Brain microvascular endothelial cell (primary cell): ENCODE data around the gene SNRPA1.
A peak's percentile ranks its signal among the peaks of the same experiment; 100 is the strongest.

Experiments used
- DNase-seq: peaks from one replicate; pipeline ENCODE4 v3.0.0-alpha.2; 2020
- H3K27ac ChIP-seq: fragments of 250-450 bp; sonication (Bioruptor Pico); 2 replicates; pipeline ENCODE4 v1.5.1; 2020; ENCODE audit warnings: mild to moderate bottlenecking, moderate library complexity
- H3K27me3 ChIP-seq: fragments of 250-450 bp; sonication (Bioruptor Pico); replicated peaks from 2 replicates; pipeline ENCODE4 v1.5.1; 2020; ENCODE audit warnings: mild to moderate bottlenecking
- H3K36me3 ChIP-seq: fragments of 250-450 bp; sonication (Bioruptor Pico); replicated peaks from 2 replicates; pipeline ENCODE4 v1.5.1; 2020; ENCODE audit warnings: mild to moderate bottlenecking
- H3K4me3 ChIP-seq: 2 replicates; pipeline ENCODE4 v1.5.1; 2011; ENCODE audit warnings: low read depth, mild to moderate bottlenecking, control low read depth, low read length, moderate library complexity
- in situ Hi-C: cut with HindIII; loops from 2 replicates; pipeline ENCODE4 v1.10.0; 2017; ENCODE audit warnings: low sequenced_read_pairs, low pct_ligation_motif_present
- TF ChIP-seq, protein P1 (sequence below): IDR thresholded peaks from 2 replicates; pipeline ENCODE4 v1.5.1; 2011; ENCODE audit warnings: low read depth, mild to moderate bottlenecking, moderate library complexity, low read length, control low read depth, inconsistent platforms; ENCODE audit errors: missing control alignments

SNRPA1 gene

DNA sequence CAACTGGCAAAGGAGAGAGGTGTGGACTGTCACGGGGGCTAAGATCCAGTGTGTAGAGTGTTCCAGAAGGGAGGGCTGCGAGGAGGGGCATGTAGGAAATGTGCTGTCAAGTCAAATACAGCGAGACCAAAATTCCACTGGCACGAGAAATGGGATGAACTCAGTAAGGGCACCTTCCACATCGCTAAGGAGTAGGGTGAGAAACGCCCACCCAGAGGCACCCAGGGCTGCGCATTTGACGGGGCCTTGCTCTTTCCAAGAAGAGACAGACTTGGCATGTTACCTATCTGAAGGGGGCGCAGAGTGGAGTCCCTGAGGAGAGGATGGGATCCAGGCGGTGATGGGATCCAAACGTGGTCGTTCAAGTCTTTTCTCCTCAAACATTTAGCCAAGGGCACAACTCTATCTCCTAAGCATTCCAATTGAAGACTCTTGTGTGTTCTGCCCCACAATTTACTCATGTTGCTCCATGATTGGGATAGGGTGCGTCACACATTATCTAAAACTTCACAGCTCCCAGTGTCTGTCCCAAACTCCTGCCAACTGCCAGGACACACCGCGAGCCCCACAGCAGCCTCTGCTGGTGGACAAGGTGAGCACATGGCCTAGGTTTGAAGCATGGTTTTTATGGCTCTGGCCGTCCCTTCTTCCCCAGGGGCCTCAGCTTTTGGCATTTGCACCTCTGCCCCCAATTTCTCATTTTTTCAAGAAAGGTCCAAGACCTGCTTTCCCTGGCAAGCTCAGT, 25.4 kb downstream of the SNRPA1 start:
- H3K36me3 ChIP-seq = peaks cover 61% of the 10 kb centered on the region
- in situ Hi-C loops = no loop called here

DNA sequence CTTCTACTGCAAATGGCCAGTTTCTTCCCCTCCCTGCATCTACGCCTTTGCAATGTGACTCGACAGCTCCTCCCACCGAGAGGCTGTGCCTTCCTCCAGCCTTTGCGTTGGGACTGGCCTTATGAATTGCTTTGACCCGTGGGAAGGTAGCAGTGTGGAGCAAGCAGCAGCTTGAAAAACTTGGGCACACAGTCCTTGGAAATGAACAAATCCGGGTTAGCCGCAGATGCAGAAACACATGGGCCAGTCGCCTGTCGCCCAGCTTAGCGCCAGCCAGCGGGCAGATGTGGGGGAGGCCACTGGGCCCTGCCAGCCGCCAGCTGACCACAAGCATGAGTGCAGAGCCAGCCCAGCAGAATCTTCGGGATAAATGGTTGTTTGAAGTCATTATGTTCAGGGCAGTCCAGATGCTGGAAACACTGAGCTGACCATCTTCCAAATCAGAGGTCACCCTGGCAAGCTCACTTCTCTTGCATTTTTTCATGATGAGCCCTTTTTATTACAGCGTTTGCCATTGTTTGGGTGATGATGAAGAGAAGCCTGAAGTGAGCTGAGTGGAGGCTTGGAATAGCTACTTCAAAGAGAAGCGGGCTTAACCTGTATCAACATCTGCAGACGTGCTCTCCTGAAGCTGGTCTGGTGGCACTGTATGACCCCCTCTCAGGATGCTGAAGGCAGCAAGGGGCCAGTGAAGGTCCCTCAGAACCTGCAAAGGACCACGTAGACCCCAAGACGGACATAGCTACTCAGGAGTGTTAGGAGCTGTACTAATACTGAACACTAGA, 27.5 kb downstream of the SNRPA1 start:
- in situ Hi-C loops = no loop called here
- Histone ChIP-seq H3K27ac (no peak overlapping the region), H3K4me3 (no peak overlapping the region), H3K27me3 (no peaks in the 10 kb centered on the region), H3K36me3 (peaks cover 39% of the 10 kb centered on the region)
- no peak for DNase-seq
- TF ChIP-seq, protein P1, sequence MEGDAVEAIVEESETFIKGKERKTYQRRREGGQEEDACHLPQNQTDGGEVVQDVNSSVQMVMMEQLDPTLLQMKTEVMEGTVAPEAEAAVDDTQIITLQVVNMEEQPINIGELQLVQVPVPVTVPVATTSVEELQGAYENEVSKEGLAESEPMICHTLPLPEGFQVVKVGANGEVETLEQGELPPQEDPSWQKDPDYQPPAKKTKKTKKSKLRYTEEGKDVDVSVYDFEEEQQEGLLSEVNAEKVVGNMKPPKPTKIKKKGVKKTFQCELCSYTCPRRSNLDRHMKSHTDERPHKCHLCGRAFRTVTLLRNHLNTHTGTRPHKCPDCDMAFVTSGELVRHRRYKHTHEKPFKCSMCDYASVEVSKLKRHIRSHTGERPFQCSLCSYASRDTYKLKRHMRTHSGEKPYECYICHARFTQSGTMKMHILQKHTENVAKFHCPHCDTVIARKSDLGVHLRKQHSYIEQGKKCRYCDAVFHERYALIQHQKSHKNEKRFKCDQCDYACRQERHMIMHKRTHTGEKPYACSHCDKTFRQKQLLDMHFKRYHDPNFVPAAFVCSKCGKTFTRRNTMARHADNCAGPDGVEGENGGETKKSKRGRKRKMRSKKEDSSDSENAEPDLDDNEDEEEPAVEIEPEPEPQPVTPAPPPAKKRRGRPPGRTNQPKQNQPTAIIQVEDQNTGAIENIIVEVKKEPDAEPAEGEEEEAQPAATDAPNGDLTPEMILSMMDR = no peak

More for the DNA sequence above, 25.4 kb downstream of the SNRPA1 start:
- no peak for DNase-seq
- no peak overlapping the region for H3K4me3 ChIP-seq
- TF ChIP-seq, protein P1 = peak; percentile 65
- no peaks in the 10 kb centered on the region for H3K27me3 ChIP-seq
- H3K27ac ChIP-seq = no peak overlapping the region

DNA sequence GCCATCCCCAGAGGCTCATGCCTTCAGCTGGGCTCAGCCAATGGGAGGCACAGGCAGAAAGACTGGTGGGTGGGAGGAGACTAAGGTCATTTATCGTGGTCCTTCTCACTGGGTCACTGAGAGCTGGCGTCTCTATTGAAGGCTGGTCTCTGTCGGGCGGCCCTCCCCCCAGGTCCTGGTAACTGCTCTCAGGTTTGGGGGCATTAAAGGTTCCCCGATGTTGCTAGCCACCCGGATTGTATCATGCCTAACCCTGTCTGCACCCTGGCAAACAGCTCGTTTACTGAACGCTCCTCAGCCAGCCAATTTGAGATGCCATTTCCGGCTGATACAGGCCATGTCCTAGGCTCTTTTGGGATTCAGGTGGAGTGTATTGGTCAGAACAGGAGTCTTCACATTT, 28.3 kb downstream of the SNRPA1 start:
- H3K36me3 ChIP-seq = peaks cover 32% of the 10 kb centered on the region
- in situ Hi-C loops = no loop called here
- no peak overlapping the region for H3K27ac ChIP-seq
- TF ChIP-seq, protein P1 = no peak
- H3K4me3 ChIP-seq = no peak overlapping the region
- no peaks in the 10 kb centered on the region for H3K27me3 ChIP-seq
- DNase-seq = no peak

DNA sequence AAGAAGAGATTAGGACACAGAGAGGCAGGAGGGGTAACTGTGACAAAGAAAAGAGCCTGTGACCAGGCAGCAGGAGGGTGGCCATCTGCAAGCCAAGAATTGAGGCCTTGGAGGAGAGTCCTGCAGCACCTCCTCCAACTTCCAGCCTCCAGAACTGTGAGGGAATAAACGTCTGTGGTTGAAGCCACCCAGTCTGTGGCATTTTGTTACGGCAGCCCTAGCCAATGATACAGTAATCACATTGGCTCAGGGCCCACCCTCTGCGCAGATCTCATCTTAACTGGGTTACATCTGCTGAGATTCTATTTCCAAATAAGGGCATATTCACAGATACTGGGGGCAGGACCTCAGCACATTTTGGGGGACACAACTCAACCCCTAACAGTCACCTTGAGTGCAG, 29.0 kb downstream of the SNRPA1 start:
- Histone ChIP-seq H3K4me3 (no peak overlapping the region), H3K27ac (no peak overlapping the region), H3K36me3 (peaks cover 24% of the 10 kb centered on the region), H3K27me3 (no peaks in the 10 kb centered on the region)
- DNase-seq = peak; percentile 39
- TF ChIP-seq, protein P1 = no peak
- in situ Hi-C loops = no loop called here

DNA sequence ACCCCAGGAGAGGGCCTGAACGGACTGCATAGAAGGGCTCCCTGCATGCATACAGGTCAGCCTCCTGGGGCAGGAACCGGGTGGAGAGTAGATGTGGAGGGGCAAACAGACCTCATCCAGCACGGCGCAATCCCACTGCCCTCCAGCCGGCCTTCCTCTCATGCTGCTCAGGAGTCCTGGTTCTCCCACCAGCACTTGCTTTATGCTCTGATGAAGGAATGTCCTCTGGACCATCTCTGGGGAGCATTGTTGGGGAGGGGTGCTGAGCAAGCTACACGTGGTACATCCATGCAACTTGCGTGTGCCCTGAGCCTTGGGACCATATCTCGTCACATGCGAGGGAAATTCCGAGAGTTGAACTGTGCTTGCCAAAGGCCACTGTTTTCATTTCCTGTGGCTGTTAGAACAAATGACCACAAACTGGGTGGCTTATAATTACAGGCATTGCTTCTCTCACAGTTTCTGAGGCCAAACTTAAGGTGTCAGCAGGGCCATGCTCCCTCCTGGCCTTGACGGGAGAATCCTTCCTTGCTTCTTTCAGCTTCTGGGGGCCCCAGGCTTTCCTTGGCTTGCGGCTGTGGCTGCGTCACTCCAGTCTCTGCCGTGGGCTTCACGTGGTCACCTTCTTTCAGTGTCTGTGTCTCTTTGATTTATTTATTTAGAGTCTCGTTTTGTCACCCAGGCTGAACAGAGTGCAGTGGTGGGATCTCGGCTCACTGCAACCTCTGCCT, 30.0 kb downstream of the SNRPA1 start:
- Histone ChIP-seq H3K27me3 (no peaks in the 10 kb centered on the region), H3K4me3 (no peak overlapping the region), H3K27ac (no peak overlapping the region), H3K36me3 (peaks cover 16% of the 10 kb centered on the region)
- TF ChIP-seq, protein P1 = no peak
- DNase-seq = no peak
- in situ Hi-C loops = no loop called here
